ENCODE data around the gene CHTOP. TPM values are rescaled to one million over a fixed set of nuclear protein-coding genes. Genes with fewer than 3 reads are reported as not detected.
A peak's percentile ranks its signal among the peaks of the same experiment; 100 is the strongest.
"Not testable (repeated sequence)": the region's sequence is repeated elsewhere in the genome, so short reads cannot be mapped to it uniquely, and the experiment has no call there.

Gene CHTOP
- total RNA-seq, 1 donor from 2014 or later, result 71.6 TPM

GRCh38 chr1:153631047-153632022 is 2.5 kb upstream of the CHTOP start:
- no peak for DNase-seq (ENCODE audit: low read depth)

DNA sequence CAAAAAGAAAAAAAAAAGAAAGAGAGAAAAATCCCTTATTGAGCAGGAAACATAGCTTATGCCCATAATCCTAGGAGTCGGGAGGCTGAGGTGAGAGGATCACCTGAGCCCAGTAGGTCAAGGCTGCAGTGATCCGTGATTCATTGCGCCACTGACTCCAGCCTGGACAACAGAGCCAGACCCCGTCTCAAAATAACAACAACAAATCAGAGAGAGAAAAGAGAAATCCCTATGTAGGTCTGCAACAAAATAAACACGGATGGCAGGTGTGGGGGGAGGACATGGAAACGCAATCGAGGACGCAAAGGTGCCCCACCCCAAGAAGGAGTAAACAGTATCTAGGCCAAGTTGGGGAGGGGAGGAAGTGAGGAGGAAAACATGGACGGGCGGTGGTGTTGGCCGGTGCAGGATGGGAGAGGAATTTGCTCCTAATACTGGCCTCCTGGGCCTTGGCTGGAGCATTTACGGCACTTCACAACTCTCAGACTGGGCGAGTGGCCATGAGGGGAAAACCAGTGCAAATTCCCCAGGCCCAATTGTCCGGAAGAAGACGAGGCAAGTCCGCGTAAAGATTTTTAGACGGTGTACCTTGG is 609 bp upstream of the CHTOP start:
- DNase-seq (ENCODE audit: low read depth), result no peak

DNA sequence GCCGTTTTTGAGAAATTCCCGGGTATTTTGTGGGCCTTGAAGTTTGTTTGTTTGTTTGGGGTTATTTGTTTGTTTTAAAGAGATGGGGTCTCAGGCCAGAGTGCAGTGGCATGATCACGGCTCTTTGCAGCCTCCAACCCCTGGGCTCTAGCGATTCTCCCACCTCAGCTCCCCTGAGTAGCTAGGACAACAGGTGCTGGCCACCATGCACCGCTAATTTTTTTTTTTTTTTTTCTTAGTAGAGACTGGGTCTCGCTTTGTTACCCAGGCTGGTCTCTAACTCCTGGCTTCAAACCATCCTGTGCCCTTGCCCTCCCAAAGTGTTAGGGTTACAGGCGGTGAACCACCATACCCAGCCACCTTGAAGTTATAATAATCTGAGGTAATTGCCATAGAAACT is 2.0 kb downstream of the CHTOP start:
- DNase-seq (ENCODE audit: low read depth), result no peak

GRCh38 chr1:153636312-153636711 is 2.4 kb downstream of the CHTOP start:
- DNase-seq (ENCODE audit: low read depth), result no peak

DNA sequence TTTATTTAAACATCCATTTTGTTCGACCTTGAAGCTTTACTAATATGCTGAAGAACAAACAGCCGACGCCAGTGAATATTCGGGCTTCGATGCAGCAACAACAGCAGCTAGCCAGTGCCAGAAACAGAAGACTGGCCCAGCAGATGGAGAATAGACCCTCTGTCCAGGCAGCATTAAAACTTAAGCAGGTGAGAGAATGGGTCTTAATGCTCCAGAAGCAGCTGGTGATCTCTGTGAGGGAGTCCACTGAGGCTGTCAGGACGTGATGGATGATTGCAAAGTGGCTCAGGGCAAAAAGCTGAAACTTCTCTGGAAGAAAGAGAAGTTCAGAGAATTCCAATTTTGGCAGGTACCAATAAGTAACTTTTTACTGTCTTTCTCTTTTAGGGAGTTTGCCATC is 4.4 kb downstream of the CHTOP start:
- DNase-seq (ENCODE audit: low read depth), result no peak

GRCh38 chr1:153639280-153639679 is 5.4 kb downstream of the CHTOP start:
- DNase-seq (ENCODE audit: low read depth), result peak; percentile 82

- DNase-seq (ENCODE audit: low read depth), result not testable (repeated sequence)
Measured at GRCh38 chr1:153640213-153640612, 6.3 kb downstream of the CHTOP start.

DNA sequence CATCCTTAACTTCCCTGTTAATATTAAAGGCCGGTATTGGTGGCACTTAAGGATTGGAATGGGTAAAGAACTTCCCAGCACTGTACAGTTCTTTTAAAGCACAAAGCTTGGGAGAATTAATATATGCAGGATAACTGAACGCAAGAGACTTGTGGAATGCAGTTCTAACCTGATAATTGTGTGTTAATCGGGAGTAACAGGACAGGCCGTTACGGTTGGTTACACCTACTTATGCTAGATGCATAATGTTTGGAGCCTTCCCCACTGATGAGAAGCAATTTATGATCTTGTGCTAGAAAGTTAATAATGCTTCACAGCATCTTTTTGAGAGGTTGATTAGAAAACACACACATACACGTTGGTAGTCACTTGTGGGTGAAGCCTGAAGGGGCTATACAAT is 7.0 kb downstream of the CHTOP start:
- no peak for DNase-seq (ENCODE audit: low read depth)

GRCh38 chr1:153642161-153642560 is 8.3 kb downstream of the CHTOP start:
- DNase-seq (ENCODE audit: low read depth), result no peak

GRCh38 chr1:153643100-153643499 is 9.2 kb downstream of the CHTOP start:
- no peak for DNase-seq (ENCODE audit: low read depth)

DNA sequence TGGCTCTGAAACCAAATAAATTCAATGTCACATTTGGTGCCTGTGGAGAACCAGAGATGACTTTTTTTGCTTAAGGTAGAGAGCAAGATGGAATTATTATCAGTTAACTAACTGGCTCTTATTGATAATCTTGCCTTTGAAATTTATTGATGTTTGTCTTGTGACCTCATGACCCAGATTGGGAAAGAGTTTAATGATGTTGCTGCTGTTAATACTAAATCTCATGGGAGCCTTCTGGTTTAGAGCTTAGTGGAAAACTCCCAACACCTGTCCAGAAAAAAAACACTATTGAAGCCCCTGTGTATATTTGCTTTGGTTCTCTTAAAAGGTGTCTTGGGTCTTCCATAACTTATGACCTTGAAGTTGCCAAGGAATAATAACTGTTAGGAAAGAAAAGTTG is 9.9 kb downstream of the CHTOP start:
- DNase-seq (ENCODE audit: low read depth), result no peak

GRCh38 chr1:153646672-153647345 is 12.9 kb downstream of the CHTOP start:
- DNase-seq (ENCODE audit: low read depth), result no peak

- DNase-seq (ENCODE audit: low read depth), result no peak
Measured at GRCh38 chr1:153647346-153647714, 13.5 kb downstream of the CHTOP start.

- DNase-seq (ENCODE audit: low read depth), result no peak
Measured at GRCh38 chr1:153648000-153648643, 14.3 kb downstream of the CHTOP start.

DNA sequence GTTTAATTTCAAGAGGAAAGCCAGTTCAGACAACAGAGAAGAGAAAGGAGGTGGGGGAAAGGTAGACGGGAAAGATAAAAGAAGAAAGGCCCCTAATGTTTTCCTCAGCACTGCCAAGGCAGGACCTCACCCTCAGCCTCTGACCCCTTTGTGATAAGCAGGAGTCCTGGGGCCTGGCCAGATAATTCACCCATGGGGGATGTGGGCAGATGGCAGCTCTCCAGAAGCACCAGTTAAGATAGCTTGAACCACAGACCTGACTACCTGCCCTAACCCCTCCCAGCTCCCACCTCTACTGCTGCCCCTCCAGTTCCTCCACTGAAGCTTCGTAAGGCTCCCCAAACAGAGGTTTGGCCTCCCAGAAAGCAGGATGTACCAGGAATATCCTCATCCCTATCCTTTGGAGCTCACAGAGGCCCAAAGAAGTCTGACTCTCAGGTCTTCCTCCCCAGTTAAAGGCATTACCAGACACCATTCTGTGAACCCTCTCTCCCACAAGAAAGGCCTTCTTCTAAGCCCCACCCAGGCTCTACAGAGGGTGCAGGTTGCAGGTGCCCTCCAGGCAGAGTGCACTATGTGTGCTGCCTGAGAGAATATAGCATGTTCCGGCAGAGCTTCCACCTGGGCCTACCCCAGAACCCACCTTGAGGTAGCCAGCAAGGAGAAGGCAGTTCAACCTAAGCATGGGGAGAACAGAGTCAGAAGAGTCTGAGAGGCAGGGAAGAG is 15.4 kb downstream of the CHTOP start:
- no peak for DNase-seq (ENCODE audit: low read depth)

DNA sequence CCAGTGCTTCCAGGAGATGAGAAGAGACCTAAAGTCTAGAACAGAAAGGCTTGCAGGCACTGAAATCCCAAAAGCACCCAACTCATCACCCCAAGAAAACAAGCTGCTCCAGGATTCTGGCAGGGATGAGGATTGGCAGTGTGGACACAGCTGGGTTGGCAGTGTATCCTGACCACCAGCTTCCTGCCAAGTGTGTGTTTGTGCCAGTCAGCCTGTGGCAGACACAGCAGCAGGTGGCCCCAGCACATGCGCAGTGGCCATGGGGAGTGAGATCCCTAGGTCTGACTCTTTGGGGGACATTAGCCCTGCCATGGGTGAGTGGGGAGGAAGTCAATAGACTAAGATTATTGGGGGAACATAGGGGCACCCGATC is 16.0 kb downstream of the CHTOP start:
- DNase-seq (ENCODE audit: low read depth), result peak; percentile 95

GRCh38 chr1:153651771-153652170 is 17.9 kb downstream of the CHTOP start:
- no peak for DNase-seq (ENCODE audit: low read depth)

DNA sequence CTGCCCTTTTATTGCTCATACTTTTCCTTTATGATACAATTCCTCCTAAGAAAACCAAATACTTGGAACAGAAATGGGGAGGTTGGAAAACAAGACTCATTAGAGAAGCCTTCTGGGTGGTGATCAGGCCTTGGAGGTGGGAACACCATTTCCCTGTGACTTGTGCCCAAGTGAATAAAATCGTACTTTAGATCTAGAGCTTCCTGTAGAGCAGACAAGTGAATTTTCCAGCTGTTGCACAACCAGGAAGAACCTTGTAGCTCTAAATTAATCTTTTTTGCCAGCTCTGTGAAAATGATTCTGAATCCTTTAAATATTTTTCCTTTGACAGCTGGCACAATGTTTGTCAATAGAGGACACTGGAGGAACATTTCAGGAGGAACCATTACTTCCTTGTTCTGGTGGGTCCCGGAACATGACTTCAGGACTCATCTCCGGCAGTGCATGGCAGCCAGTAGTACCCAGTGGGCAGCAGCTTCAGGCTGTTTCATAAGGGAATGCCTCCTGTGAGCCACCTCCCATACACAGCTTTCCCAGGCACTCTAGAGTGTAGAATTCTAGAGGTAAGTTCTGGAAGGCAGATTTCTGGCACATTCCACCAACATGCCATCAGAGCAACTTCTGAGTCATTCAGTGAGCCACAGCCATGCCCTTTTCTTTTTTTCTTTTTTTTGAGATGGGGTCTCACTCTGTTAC is 19.1 kb downstream of the CHTOP start:
- no peak for DNase-seq (ENCODE audit: low read depth)

DNA sequence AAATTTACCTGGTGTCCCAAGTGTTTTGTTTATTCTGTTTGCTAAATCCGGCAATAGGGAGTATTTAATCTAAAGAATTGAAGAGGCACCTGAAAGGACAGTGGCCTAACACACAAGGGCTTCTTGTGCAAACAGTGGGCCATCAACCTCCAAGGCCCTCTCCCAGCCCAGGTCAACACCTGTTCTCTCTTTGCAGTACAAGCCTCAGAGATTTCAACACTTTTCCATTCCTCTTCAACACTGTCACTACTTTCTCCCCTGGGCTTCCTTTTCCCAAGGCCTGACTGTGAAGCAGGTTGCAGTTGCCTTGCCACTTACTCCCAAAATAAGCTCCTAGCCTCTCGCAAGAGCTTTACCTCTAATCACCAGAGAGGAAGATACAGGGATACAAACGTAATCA is 21.5 kb downstream of the CHTOP start:
- DNase-seq (ENCODE audit: low read depth), result no peak

DNA sequence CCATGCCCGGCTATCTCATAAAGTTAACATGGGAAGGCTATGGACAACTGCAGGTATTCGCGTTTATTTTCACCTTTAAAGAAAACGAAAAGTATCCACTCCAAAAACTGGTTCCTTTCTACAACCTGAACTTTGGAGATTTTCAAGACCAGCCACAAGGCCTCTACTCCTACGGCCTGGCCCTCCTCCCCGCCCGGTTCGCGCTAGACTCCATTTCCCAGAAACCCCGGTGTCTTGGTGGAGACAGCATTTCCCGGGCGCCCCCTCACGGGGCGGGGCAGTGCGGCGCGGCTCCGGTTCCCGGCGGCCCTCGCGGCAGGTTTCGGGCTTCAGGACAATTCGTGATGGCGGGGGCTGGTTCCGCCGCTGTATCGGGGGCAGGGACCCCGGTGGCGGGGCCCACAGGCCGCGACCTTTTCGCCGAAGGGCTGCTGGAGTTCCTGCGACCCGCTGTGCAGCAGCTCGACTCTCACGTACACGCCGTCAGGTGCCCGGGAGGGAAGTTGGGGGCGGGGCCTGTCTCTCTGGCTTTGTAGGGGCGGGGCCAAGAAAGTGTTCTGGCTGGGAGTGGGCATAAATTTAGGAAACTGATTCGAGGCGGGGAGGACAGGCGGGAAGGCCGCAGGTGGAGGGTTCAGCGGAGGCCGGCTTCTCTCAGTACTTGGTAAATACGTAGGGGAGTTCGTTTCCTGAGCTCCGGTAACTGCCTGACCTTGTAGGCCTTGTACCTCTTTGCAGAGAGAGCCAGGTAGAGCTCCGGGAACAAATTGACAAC is 24.7 kb downstream of the CHTOP start, which contains the start of gene SNAPIN:
SNAPIN (plus strand) TSS at position 304 of the 775 bp plus-strand sequence; CDS start at position 345, 41 bp downstream.
- peak; percentile 93 for DNase-seq (ENCODE audit: low read depth)
